K562 (cell line): ENCODE data around the gene JMY. TPM values are rescaled to one million over a fixed set of nuclear protein-coding genes. Genes with fewer than 3 reads are reported as not detected.

Experiments
- ATAC-seq: fragments of 200-7000 bp; cut with Tn5 transposase; 3 replicates; pipeline ENCODE4 v1.9.1; 2020; ENCODE audit warnings: moderate library complexity
- BruUV-seq: library from RNA; stranded (reverse); fragments of 400-500 nt; replicated peaks from 2 replicates; lab custom pipeline; 2021; lab: Mats Ljungman, UMichigan
- CTCF ChIA-PET: fragments of 300-600 bp; formaldehyde crosslinking; extraction: SDS; loops from one replicate; lab custom pipeline; 2021; ENCODE audit warnings: low intra/inter-chr PET ratio; lab: Yijun Ruan, JAX
- POLR2A ChIA-PET: fragments of 300-600, 350-650 bp; sonication (Branson Sonifier 250); formaldehyde crosslinking; extraction: SDS; loops from one replicate; lab custom pipeline; 2021; ENCODE audit warnings: antibody characterized with exemption, inconsistent platforms; lab: Yijun Ruan, JAX
- DNase-seq, 4 experiments: peaks; one replicate each; pipeline versions ENCODE4 v3.0.0 to v3.0.0-alpha.2; 2011 to 2018; ENCODE audit warnings: low spot score in 3 of 4, mixed read lengths in 3 of 4; ENCODE audit errors: extremely low read depth in 1 of 4
- FAIRE-seq: peaks from 2 replicates; lab custom pipeline; 2011; peaks lifted over from hg19 to GRCh38; lab: Jason Lieb, UNC
- H2AFZ ChIP-seq: 2 replicates; pipeline ENCODE4 v1.6.0; 2011; ENCODE audit warnings: low read depth, low read length, control low read depth, inconsistent platforms
- H3K27ac ChIP-seq: fragments of 200-600 bp; 3 replicates; pipeline ENCODE4 v1.8.0; 2011; ENCODE audit warnings: low read depth, mild to moderate bottlenecking, control low read depth, inconsistent platforms, low read length, moderate library complexity, mixed read lengths; ENCODE audit errors: extremely low read depth
- H3K27me3 ChIP-seq, 2 experiments: fragments of 300-600 bp in 1 of 2; 2 replicates in 1 of 2; 3 replicates in 1 of 2; pipeline versions ENCODE4 v1.6.0 to v1.8.0; 2011; ENCODE audit warnings: inconsistent platforms in 2 of 2, low read length in 2 of 2, mild to moderate bottlenecking in 1 of 2, mixed read lengths in 1 of 2, moderate library complexity in 1 of 2; ENCODE audit not compliant: control insufficient read depth in 2 of 2, insufficient read depth in 2 of 2
- H3K36me3 ChIP-seq: fragments of 300-600 bp; 3 replicates; pipeline ENCODE4 v1.8.0; 2011; ENCODE audit warnings: mild to moderate bottlenecking, low read length, inconsistent platforms; ENCODE audit not compliant: control insufficient read depth, insufficient read depth
- H3K4me1 ChIP-seq, 2 experiments: fragments of 200-600 bp in 1 of 2; replicated peaks in 1 of 2; 2 replicates in 1 of 2; 3 replicates in 1 of 2; pipeline versions ENCODE4 v1.5.1 to v1.8.0; 2011; ENCODE audit warnings: inconsistent platforms in 2 of 2, low read length in 2 of 2, mild to moderate bottlenecking in 1 of 2, mixed read lengths in 1 of 2, moderate library complexity in 1 of 2; ENCODE audit not compliant: control insufficient read depth in 2 of 2, insufficient read depth in 2 of 2
- H3K4me2 ChIP-seq: 2 replicates; pipeline ENCODE4 v1.6.1; 2011; ENCODE audit warnings: low read length, control low read depth, inconsistent platforms, mixed read lengths; ENCODE audit not compliant: insufficient read depth
- H3K4me3 ChIP-seq: fragments of 200-600 bp; sonication (generic), shearing (Covaris generic); 2 replicates; pipeline ENCODE4 v1.5.1; 2016; ENCODE audit warnings: control low read depth, inconsistent platforms
- H3K79me2 ChIP-seq: fragments of 200-600 bp; 3 replicates; pipeline ENCODE4 v1.8.0; 2011; ENCODE audit warnings: low read length, inconsistent platforms; ENCODE audit not compliant: control insufficient read depth, insufficient read depth
- H3K9ac ChIP-seq, 2 experiments: 2 replicates each; pipeline versions ENCODE4 v1.6.0 to v1.6.1; 2011; ENCODE audit warnings: low read depth in 2 of 2, low read length in 2 of 2, control low read depth in 1 of 2, inconsistent platforms in 1 of 2, mild to moderate bottlenecking in 1 of 2, mixed read lengths in 1 of 2; ENCODE audit not compliant: insufficient read depth in 1 of 2
- H3K9me1 ChIP-seq: one replicate; pipeline ENCODE4 v1.6.0; 2011; ENCODE audit warnings: inconsistent platforms, mild to moderate bottlenecking, low read length, moderate library complexity; ENCODE audit not compliant: control insufficient read depth, insufficient read depth
- H3K9me3 ChIP-seq: replicated peaks from 2 replicates; pipeline ENCODE4 v1.5.1; 2011; ENCODE audit warnings: low read depth, low read length, inconsistent platforms; ENCODE audit not compliant: control insufficient read depth, insufficient read depth
- H4K20me1 ChIP-seq: replicated peaks from 2 replicates; pipeline ENCODE4 v1.6.1; 2011; ENCODE audit warnings: low read length, inconsistent platforms, mixed read lengths; ENCODE audit not compliant: control insufficient read depth, insufficient read depth
- ARID1B ChIP-seq: fragments of 450-650 bp; IDR thresholded peaks from 2 replicates; pipeline ENCODE4 v1.6.1; 2016; ENCODE audit warnings: antibody characterized with exemption, mild to moderate bottlenecking, inconsistent platforms
- MAX ChIP-seq: sonication (generic); formaldehyde crosslinking; IDR thresholded peaks from 2 replicates; pipeline ENCODE4 v1.9.0; 2022; ENCODE audit warnings: mild to moderate bottlenecking, missing genetic modification reagents
- MCM2 ChIP-seq: fragments of 450-650 bp; IDR thresholded peaks from 2 replicates; pipeline ENCODE4 v1.6.1; 2017; ENCODE audit warnings: low read depth, mild to moderate bottlenecking
- SAP30 ChIP-seq: fragments of 200-600 bp; sonication (generic); IDR thresholded peaks from 2 replicates; pipeline ENCODE4 v1.6.1; 2012; ENCODE audit warnings: borderline replicate concordance, low read depth, mild to moderate bottlenecking, moderate library complexity, low read length, control low read depth, inconsistent platforms; ENCODE audit not compliant: insufficient read depth, poor library complexity, severe bottlenecking
- ZC3H8 ChIP-seq: fragments of 450-650 bp; IDR thresholded peaks from 2 replicates; pipeline ENCODE4 v1.6.1; 2017
- ZNF224 ChIP-seq: sonication (generic); formaldehyde crosslinking; IDR thresholded peaks from 2 replicates; pipeline ENCODE4 v1.8.0; 2022; ENCODE audit warnings: mild to moderate bottlenecking, missing genetic modification reagents
- WGBS: fragments of 100-300 bp; shearing (Covaris generic); methylation state at CpG from one replicate; pipeline ENCODE4 v1.1.6; 2016; ENCODE audit warnings: low coverage, mixed read lengths; ENCODE audit not compliant: insufficient coverage; ENCODE audit errors: missing lambda C conversion rate; 5-methylcytosine and 5-hydroxymethylcytosine counted together
- in situ Hi-C: fragments of 300-500 bp; cut with MboI; formaldehyde crosslinking; loops from 4 replicates; pipeline ENCODE4 v1.15.0; 2018; ENCODE audit warnings: inconsistent platforms, mixed read lengths
- intact Hi-C: fragments of 100-400 bp; cut with micrococcal nuclease; formaldehyde crosslinking; loops from 2 replicates; pipeline ENCODE4 v1.14.2; 2022
- polyA plus RNA-seq, 8 experiments: library from polyadenylated mRNA; depleted of rRNA in 4 of 8; stranded (reverse) in 5 of 8; unstranded in 3 of 8; fragments of >200 nt; fragmentation: Nextera tagmentation in 2 of 8; fragmentation: Illumina TruSeq in 1 of 8; extraction: Ambion mirVana in 2 of 8; extraction: Trizol in 1 of 8; gene quantifications; 2 replicates each; pipeline versions ENCODE4 v1.2.1 to v1.2.3, GENCODE V29; 2011 to 2014; ENCODE audit warnings: inconsistent platforms in 1 of 8, missing spikeins in 1 of 8
- total RNA-seq, 7 experiments: library from RNA; depleted of rRNA in 6 of 7; stranded (reverse); fragments of >200 nt in 6 of 7; fragmentation: Illumina TruSeq in 2 of 7; extraction: Trizol in 2 of 7; gene quantifications; 2 replicates each; pipeline versions ENCODE4 v1.2.1 to v1.2.3, GENCODE V29; 2011 to 2021; ENCODE audit warnings: low replicate concordance in 1 of 7

The JMY gene
- total and polyA plus RNA-seq, 9 of the 15 experiments (the other 6 are each of a cell fraction or from before 2014, with no cell fraction given), result 1.1 to 5.5 (median 3.7) TPM

GRCh38 chr5:79189439-79190234 is 46.3 kb upstream of the JMY start:
- no peaks in the 10 kb centered on the region for H3K9me3 ChIP-seq
- in situ Hi-C loops (no loop called here), intact Hi-C loops (no loop called here)
- H3K9ac ChIP-seq, result no peak overlapping the region
- FAIRE-seq, result peak; percentile 35
- H2AFZ ChIP-seq, result no peak overlapping the region
- TF ChIP-seq ZNF224 (CRISPR knock-in tag) (peak; percentile 97), ZC3H8 (no peak), ARID1B (no peak), MCM2 (no peak), SAP30 (no peak), MAX (no peak)
- no peak; the same call in 2 of the 3 replicates for ATAC-seq
- H3K36me3 ChIP-seq, result no peaks in the 10 kb centered on the region
- H3K4me1 ChIP-seq, result no peaks in the 10 kb centered on the region
- BruUV-seq, result no TSS peak
- no peak overlapping the region for H3K4me2 ChIP-seq
- WGBS, result 21% methylated on average over 8 of the region's 8 CpGs
- POLR2A ChIA-PET, result interaction anchor here (0.6 to 1.1 kb wide), 2 partner anchors 13 to 35 kb away, joined by 3 to 4 read pairs; no protein-coding TSS in a partner anchor
- 0 out of 5 replicates have a peak, but pooled peaks cover 0 to 2% of the 10 kb centered on the region in 2 experiments for H3K27me3 ChIP-seq
- no peak overlapping the region for H3K27ac ChIP-seq
- H3K79me2 ChIP-seq, result no peaks in the 10 kb centered on the region
- DNase-seq, result no peak
- no peak overlapping the region for H3K4me3 ChIP-seq
- H4K20me1 ChIP-seq, result no peaks in the 10 kb centered on the region
- CTCF ChIA-PET, result no interaction called here
- H3K9me1 ChIP-seq, result no peaks in the 10 kb centered on the region
